Muscle of arm (tissue), 14 donors: ENCODE results near the gene SLC35F1. TPM values are rescaled to one million over a fixed set of nuclear protein-coding genes. Genes with fewer than 3 reads are reported as not detected.
"Not testable (repeated sequence)": the region's sequence is repeated elsewhere in the genome, so short reads cannot be mapped to it uniquely, and the experiment has no call there.

ENCODE experiments used
- DNase-seq: peaks from one replicate; pipeline ENCODE4 v3.0.0-alpha.2; 2013
- long read RNA-seq, 11 donors: transcript quantifications; one replicate each; lab custom pipeline, GENCODE V29; 2026
- polyA plus RNA-seq, 12 donors: library from polyadenylated mRNA; unstranded; fragments of 120-200 nt; gene quantifications; one replicate each; pipeline ENCODE4 v1.2.1, GENCODE V29; 2013; ENCODE audit not compliant: insufficient read length in 12 of 12

The SLC35F1 gene
- 1 to 10 TPM in 11 of 12 donors, not detected in 1; 1.3 to 6.0 (median 2.4) TPM for polyA plus RNA-seq
- long read RNA-seq, donor 1, full-length matches to known transcripts, result 3 of 3 reads
- long read RNA-seq, donor 1, partial matches to known transcripts, result 0 of 3 reads
- long read RNA-seq, donor 1, other reads (novel, unspliced or antisense), result 0 of 3 reads
- long read RNA-seq, donor 2, full-length matches to known transcripts, result 1 of 1 reads
- long read RNA-seq, donor 2, partial matches to known transcripts, result 0 of 1 reads
- long read RNA-seq, donor 2, other reads (novel, unspliced or antisense), result 0 of 1 reads
- long read RNA-seq, donor 3, result 0 reads
- long read RNA-seq, donor 4, result 0 reads
- long read RNA-seq, donor 5, result 0 reads
- long read RNA-seq, donor 6, result 0 reads
- long read RNA-seq, donor 7, full-length matches to known transcripts, result 2 of 2 reads
- long read RNA-seq, donor 7, partial matches to known transcripts, result 0 of 2 reads
- long read RNA-seq, donor 7, other reads (novel, unspliced or antisense), result 0 of 2 reads
- long read RNA-seq, donor 8, full-length matches to known transcripts, result 1 of 1 reads
- long read RNA-seq, donor 8, partial matches to known transcripts, result 0 of 1 reads
- long read RNA-seq, donor 8, other reads (novel, unspliced or antisense), result 0 of 1 reads
- long read RNA-seq, donor 9, result 0 reads
- long read RNA-seq, donor 10, full-length matches to known transcripts, result 2 of 2 reads
- long read RNA-seq, donor 10, partial matches to known transcripts, result 0 of 2 reads
- long read RNA-seq, donor 10, other reads (novel, unspliced or antisense), result 0 of 2 reads
- long read RNA-seq, donor 11, result 0 reads

DNA sequence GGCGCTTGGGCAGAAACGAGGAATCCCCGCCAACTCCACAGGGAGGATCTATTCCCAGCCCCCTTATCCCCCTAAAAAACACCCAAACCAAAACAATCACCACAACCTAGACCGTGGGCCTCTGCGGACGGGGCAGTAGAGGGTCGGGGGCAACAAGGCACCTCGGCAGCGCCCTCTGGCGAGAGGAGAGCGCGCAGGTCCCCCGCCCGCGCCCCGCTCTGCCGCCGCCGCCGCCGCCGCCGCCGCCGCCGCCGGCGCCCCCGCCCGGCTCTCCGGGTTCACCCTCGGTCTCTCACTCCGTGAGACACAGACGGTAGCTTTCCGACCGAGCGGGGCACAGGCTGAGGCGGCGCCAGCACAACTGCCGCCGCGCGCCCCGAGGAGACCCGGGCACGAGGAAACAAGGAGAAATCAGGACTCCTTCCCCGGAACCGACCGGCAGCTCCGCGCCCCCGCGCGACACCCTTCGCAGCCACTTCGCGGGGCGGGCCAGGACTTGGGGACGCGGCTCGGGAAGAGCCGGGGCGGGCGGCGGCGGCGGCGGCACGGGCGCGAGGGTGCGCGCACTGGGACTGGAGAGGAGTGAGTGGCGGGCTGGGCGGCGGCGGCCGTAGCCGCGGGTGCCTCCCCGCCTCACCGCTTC lies at the start of gene SLC35F1:
SLC35F1 (plus strand) TSS at position 307 of the 643 bp plus-strand sequence.
- peak; percentile 20 for DNase-seq

DNA sequence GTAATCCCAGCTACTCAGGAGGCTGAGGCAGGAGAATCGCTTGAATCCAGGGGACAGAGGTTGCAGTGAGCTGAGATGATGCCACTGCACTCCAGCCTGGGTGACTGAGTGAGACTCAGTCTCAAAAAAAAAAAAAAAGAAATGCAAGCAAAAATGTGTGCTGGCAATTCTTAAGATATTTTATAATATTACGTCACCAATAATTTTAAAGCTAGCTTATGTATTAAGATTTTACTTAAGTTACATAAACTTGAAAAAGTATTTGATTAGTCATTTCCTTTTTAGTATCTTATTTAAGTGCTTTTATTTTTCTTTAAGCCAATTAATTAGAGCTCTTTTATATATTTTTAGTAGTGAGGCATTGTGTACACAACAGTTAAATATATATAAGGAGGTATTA lies 48.5 kb upstream of the SLC35F1 start:
- DNase-seq, result not testable (repeated sequence)

DNA sequence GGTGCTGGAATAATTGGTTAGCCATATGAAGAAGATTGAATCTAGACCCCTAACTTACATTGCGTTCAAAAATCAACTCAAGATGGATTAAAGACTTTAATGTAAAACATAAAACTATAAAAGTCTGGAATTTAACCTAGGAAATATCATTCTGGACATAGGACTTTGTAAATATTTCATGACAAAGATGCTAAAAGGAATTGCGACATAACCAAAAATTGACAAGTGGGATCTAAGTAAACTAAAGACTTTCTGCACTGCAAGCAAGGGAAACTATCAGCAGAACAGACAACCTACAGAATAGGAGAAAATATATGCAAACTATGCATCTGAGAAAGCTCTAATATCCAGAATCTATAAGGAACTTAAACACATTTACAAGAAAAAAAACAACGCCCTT lies 45.5 kb upstream of the SLC35F1 start:
- no peak for DNase-seq

DNA sequence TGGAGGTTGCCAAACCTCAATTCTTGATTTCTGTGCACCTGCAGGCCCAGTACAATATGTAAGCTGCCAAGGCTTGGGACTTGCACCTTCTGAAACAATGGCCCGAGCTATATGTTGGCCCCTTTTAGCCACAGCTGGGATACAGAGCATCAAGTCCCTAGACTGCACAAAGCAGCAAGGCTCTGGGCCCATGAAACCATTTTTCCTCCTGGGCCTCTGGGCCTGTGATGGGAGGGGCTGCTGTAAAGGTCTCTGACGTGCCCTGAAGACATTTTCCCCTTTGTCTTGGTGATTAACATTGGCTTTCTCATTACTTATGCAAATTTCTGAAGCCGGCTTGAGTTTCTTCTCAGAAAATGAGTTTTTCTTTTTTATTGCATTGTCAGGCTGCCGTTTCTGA lies 40.5 kb upstream of the SLC35F1 start:
- no peak for DNase-seq

DNA sequence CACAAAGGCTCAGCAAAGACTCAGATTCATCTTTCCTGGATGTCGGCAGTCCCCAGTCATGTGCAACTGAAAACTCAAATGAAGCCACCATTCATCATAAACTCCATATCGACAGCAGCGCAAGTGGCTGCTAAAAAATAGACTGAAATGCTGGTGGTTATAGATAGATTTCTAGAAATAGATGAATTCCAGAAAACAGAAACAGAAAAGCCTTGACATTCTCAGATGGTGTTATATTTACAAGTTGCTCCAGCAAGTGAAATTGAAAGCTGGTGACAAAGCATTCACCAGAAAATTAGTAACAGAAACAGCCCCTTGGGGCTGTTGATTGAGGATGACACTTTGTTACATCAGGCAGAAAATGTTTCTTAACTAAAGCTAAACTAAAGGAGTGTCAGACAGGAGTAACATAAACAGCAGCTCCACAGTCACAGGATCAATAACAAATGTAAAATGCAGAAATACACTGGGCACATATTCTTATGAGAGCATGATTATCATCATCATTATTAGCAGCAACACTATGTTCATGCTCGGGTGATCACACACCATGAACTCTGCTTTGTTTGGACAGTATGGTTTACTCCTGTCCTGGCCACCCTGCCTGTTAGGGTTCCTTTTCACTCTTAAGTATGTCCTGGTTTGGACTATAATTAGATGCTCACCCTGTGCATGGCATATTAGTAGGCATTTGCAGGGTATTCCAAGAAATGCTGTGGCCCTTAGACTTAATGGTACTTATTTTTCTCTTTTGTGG lies 36.4 kb upstream of the SLC35F1 start:
- DNase-seq, result no peak

DNA sequence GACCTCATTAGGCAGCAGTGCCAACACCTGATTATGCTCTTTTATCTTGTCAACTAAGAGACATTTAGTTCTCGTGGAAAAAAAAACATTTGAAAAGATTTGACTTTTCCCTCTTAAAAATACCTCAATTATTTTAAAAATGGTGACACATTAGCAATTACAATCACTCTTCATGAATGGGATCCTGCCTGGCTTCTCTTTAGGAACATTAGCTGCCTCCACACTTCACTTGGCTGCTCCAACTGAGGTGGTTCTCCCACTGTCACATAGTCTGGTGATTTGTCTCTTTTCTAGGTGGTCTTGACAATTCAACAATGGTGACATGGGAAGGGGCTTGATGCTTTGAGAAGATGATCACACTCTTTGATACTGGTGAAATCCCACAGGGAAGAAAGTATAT lies 26.2 kb upstream of the SLC35F1 start:
- no peak for DNase-seq

DNA sequence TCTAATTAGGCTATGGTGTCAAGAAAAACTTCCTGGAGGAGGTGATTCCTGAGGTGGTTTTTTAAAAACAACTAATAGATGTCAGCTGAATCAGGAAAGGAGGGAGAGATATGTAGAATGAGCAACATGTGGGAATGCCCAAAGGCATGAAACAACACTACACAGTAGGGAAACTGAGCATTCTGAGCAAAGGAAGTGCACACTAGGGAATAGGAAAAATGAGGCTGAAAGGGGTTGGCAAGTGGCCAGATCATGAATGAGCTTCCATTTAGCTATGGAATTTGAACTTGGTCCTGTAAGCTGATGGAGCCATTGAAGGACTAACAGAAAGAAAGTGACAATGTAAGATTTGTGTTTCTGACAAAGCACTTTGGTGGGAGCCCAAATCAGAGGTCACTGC lies 16.9 kb upstream of the SLC35F1 start:
- no peak for DNase-seq

DNA sequence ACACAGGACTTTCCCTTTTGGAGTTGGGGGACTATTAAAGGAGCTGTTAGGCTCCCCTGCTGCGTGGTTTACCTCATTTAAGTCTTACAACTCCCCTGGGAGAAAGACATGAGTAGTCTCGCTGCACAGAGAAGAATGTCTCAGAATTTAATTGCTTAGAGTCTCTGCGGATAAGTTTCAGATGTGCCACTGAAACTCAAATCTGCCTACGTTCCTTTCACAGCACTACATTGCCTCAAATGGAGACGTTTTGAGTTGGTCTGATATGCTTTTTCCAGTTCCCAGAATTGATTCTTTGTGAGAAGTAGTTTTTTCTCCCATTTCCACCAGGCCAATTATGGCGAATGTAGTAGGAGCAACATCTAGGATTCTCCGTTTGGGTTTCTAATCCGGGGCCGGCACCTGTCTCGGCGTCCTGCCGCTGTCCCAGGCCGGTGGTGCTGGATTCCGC lies 532 bp upstream of the SLC35F1 start:
- DNase-seq, result no peak

DNA sequence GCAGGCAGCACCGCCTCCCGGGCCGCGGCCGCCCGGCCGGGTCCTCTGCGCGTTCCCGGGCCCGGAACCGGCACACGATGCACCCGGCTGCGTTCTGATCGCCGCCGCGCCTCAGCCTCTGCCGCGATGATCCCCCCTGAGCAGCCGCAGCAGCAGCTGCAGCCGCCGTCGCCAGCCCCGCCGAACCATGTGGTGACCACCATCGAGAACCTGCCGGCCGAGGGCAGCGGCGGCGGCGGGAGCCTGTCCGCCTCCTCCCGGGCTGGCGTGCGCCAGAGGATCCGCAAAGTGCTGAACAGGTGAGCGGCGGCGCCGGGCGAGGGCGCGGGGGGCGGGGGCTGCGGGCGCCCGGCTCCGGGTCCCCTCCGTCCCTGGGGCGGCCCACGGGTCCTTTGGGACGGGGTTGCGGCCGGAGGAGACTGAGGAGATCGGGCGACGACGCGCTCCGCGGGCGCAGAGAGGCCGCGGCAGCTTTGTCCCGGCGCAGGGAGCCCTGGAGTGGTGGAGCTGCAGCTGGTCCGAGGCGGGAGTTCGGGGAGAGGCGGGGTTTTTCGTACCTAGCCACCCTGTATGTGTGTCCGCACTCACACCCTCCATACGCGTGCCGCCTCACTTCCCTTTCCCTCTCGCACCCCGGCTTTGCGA lies 659 bp downstream of the SLC35F1 start:
- no peak for DNase-seq

DNA sequence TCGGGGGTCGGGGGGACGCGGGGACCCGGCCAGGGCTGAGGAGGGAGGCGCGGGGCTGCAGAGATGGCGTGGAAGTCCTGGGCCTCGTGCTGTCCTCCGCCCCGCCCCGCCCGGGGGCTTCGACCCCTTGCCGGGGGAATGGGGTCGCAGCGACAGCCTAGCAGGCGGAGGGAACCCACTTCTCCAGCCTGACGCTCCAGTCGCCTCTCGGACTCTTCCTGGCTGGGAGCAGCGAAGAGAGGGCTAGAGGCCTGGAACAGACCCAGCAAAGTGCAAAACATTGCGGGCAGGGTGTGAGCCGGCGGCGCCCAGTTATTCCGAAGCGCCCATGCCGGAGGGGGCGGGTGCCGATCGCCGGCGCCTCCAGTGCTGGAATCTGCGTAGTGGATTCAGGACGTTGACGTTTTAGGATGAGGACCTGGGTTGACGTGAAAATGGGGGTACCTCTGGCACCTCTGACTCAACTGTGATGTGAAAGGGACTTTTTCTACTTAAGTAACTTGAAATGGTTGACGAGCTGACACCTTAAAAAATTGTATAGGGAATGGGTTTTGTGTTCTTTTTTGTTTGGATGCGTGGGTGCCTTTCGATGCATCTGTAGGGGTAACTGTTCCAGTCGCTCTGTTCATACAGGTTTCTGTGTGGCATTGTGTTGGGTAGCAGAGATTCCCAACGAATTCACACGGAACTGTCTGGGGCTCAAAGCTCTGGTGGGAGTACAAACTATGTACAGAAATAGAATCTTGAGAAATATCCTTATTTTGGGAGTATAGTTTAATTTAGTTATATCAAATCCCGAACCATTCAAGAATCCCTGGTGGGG lies 1.4 kb downstream of the SLC35F1 start:
- no peak for DNase-seq

DNA sequence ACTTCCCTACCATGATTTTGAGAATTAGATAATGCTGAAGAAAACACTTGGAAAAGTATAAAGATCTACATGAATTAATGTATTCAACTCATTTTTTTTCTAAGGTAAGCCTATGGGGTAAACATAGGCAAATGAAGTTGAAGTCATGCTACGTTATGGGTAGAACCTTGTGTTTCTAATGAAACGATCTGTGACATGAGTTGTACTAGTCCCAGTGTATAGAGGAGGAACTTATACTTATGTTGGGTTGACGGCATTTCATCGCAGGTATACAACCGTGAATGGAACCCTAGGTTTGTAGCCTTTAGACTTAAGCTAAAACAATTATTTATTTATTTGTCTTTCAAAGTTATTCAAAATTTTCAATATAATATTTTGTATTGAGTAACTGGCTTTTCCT lies 2.6 kb downstream of the SLC35F1 start:
- no peak for DNase-seq

DNA sequence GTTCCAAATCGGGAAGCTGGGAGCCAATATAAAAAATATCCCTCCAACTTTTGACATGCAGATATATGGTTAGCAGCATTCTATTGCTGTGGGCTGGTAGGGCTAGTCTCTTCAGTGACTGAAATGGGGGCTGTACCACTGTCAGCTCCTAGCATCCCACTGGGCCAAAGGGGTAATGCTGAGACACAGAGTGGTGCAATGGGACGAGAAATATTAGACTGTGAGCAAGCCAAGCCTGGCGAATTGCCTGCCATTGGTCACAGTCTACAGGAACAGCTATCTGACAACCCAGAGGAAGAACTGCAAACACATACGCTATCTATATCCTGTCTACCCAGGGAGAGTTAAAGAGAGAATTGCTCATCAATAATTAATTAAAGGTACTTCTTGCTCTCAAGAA lies 3.5 kb downstream of the SLC35F1 start:
- DNase-seq, result no peak

DNA sequence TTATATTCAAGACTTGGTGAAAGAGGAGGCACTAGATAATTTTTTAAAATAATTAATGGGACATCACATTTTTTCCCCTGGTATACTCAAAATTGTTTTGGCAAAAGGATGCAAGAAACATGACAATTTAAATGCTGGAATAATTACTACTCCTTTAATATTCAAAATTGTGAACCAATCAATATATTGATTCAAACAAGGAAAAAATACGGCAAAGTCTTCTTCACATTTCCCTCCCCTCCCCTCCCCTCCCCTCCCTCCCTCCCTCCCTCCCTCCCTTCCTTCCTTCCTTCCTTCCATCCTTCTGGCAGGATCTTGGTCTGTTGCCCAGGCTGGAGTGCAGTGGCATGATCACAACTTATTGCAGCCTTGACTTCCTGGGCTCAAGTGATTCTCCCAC lies 4.1 kb downstream of the SLC35F1 start:
- no peak for DNase-seq

DNA sequence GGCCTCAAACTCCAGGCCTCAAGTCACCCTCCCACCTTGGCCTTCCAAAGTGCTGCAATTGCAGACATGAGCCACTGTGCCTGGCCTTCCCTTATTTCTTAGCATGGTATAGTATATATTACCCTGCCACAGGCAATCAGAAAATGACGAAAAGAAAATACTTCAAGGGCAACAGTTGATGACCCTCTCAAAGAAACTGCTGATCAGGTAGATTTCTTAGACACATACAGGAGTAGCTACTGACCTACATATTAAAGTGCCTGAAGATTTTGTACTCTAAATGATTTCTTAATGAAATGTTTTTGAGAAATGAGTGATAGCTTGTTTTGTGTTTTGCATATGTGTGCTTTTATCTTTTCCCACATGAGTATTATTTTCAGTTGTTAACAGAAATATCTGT lies 4.6 kb downstream of the SLC35F1 start:
- DNase-seq, result no peak

DNA sequence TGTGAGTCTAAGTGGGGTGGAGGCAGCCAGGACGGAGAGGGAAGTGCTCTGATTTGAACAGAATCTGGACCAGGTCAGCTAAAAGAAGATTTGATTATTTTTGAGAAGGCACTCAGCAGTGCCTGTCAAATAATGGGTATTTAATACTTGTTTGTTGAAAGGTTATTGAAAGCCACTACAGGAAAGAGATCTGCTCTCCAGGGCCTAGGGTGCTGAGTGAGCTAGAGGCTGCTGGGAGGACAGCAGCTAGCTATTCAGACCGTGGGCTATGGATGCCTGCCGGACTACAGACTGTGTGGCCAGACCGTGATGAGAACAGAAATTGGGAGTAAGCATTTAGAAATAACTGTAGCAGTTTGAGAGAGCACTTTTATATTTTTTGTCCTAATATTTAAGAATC lies 8.8 kb downstream of the SLC35F1 start:
- DNase-seq, result no peak

DNA sequence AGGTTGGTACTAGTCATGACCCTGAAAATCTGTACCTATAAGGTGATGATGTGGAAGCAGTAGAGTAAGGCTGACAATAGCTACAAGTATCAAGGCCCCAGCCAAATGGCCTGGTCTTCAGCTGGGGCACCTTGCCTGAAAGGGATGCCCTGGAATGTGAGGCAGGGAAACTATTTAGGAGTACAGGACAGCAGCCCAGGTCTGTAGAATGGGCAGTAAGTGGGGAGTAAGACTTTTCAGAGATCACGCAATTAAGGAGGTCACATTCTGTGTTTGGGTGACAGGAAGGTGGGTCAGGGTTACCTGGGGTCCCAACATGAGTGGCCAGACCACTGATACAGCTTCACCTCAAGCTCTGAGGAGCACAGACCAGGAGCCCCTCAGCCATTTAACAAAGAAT lies 9.4 kb downstream of the SLC35F1 start:
- no peak for DNase-seq

DNA sequence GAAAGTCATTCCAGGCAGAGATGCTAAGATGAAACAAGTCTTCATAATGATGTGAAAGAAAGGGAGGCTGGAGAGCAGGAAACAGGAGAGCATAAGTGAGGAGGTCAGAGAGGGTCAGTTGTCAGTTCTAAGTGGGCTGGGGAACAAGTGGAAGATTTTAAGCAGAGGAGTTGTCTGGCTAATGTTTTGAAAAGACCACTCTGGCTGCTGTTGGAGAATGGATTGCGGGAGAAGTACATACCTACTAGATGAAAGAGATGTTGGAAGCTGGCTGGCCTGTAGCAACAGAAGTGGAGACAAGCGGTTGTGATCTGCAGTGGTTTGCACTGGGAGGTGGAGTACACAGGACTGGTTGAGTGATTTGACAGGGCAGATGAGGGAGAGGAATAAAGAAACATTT lies 10.1 kb downstream of the SLC35F1 start:
- DNase-seq, result no peak

DNA sequence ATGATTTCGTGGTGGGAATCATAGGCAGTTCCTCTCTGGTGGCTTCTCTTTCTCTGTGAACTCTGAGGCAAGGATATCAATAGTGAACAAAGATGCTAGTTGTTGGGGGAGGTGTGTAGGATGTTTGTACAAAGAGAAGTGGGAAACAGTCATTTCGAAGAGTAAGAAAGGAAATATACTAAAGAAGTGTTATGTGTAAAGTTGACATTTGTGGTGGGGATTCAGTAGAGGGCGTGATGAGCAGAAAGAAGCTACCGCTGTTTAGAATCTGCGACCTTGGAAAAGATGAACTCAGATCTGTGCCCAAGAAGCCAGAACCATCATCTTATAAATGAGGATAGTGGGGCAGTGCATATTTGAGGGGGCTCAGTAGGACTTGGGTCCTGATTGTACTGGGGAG lies 11.4 kb downstream of the SLC35F1 start:
- no peak for DNase-seq

DNA sequence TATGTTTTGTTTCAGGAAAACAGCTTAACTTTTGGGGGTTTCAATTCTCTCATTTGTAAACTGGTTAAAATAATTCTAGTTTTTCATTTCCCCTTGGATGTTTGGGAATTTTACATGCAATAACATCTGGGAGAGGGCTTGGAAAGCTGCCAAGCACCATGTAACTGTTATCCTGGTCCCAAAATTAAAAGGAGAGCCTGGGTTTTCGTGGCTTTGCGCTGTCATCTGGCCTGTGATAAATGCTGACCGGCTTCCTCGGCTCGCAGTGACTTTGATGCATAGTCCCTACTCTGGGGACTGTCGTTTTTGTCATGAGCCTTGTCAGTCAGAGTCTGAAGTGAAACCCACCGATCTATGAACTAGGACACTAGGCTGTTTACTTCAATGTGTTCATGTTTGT lies 12.2 kb downstream of the SLC35F1 start:
- peak; percentile 21 for DNase-seq
